Chondrocyte (in vitro differentiated cells): ENCODE results near the gene DYNLRB1. TPM values are rescaled to one million over a fixed set of nuclear protein-coding genes. Genes with fewer than 3 reads are reported as not detected.
"Not testable (repeated sequence)": the region's sequence is repeated elsewhere in the genome, so short reads cannot be mapped to it uniquely, and the experiment has no call there.

Experiments
- DNase-seq: peaks from one replicate; pipeline ENCODE4 v3.0.0; 2021; ENCODE audit warnings: mixed read lengths, low spot score
- H3K27ac Mint-ChIP-seq: one replicate; pipeline ENCODE4 v1.8.0; 2021; ENCODE audit warnings: mild to moderate bottlenecking, moderate library complexity, mixed read lengths; ENCODE audit not compliant: unreplicated experiment
- H3K27me3 Mint-ChIP-seq: 2 replicates; pipeline ENCODE4 v1.8.0; 2021; ENCODE audit warnings: low read depth, mixed read lengths
- H3K36me3 Mint-ChIP-seq: 2 replicates; pipeline ENCODE4 v1.8.0; 2021; ENCODE audit warnings: low read depth, mixed read lengths
- H3K4me1 Mint-ChIP-seq: 2 replicates; pipeline ENCODE4 v1.8.0; 2021; ENCODE audit warnings: low read depth, mild to moderate bottlenecking, mixed read lengths
- H3K4me3 Mint-ChIP-seq: one replicate; pipeline ENCODE4 v1.8.0; 2021; ENCODE audit warnings: mild to moderate bottlenecking, moderate library complexity, mixed read lengths; ENCODE audit not compliant: unreplicated experiment
- H3K9me3 Mint-ChIP-seq: 2 replicates; pipeline ENCODE4 v1.8.0; 2021; ENCODE audit warnings: low read depth, mixed read lengths
- CTCF ChIP-seq: fragments of 200-600 bp; sonication (generic); IDR thresholded peaks from 2 replicates; pipeline ENCODE4 v1.5.0; 2021; ENCODE audit warnings: antibody characterized with exemption, mild to moderate bottlenecking, moderate library complexity
- total RNA-seq: library from RNA; stranded (reverse); gene quantifications from 3 replicates; pipeline ENCODE4 v1.2.1, GENCODE V29; 2021

The DYNLRB1 gene
- total RNA-seq, 1 donor from 2014 or later = 199 TPM

DNA sequence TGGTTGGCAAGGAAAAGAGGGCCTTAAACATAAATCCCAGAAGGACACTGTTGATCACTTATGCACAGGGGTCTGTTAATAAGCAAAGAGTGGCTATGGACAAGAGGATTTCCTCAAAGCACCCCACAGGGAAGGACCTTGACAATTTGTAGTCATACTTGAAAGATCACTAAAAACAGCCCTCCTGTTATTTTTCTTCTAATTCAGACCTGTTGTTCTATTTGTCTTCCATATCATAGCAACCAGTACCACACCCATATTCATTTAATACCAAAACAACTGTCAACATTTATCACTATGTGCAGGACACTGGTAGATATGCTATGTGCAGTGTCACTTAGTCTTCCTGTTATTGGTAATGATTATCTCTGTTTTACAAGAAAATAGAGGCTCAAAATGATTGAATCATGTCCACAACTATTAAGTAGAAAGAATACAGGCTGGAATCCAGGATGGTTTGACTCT is 3.2 kb upstream of the DYNLRB1 start:
- TF ChIP-seq CTCF = no peak
- no peaks in the 10 kb centered on the region for H3K27me3 Mint-ChIP-seq
- H3K4me3 Mint-ChIP-seq = no peak overlapping the region
- H3K4me1 Mint-ChIP-seq = peaks cover 30% of the 10 kb centered on the region
- H3K27ac Mint-ChIP-seq = peak overlapping the region; percentile 50
- no peaks in the 10 kb centered on the region for H3K9me3 Mint-ChIP-seq
- peaks cover 25% of the 10 kb centered on the region for H3K36me3 Mint-ChIP-seq
- no peak for DNase-seq

- H3K27ac Mint-ChIP-seq = peak overlapping the region; percentile 100
- DNase-seq, H3K9me3 Mint-ChIP-seq, H3K4me3 Mint-ChIP-seq, H3K27me3 Mint-ChIP-seq: not testable (repeated sequence)
- peaks cover 21% of the 10 kb centered on the region for H3K36me3 Mint-ChIP-seq
- H3K4me1 Mint-ChIP-seq = peaks cover 41% of the 10 kb centered on the region
Observed at GRCh38 chr20:34514034-34514433, 2.2 kb upstream of the DYNLRB1 start.

DNA sequence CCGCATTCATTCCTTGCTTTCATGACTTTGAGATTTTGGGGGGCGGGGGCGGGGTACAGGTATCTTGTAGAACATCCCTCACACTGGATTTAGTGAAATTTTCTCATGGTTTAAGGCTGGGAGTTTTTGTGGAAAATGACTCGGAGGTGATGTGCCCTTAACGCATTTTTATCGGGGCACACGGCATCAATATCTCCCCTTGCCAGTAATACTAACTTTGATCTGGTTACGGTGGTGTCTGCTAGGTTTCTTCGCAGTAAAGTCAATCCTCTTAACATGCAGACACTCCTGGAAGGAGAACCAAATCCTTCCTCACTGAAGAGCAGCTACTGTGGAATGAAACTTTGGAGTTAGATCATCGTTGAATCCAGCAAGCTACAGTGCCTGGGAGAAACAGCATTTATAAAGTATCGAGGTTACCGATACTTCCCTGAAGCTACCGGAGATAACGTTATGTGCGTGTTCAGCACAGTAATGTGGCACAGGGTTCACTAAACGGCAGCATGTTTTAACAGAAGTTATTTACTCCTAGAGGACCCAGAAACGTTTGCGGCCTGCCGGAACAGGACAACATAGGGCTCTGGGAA is 1.2 kb upstream of the DYNLRB1 start:
- H3K4me1 Mint-ChIP-seq = peaks cover 45% of the 10 kb centered on the region
- peaks cover 22% of the 10 kb centered on the region for H3K36me3 Mint-ChIP-seq
- H3K27me3 Mint-ChIP-seq = no peaks in the 10 kb centered on the region
- DNase-seq = no peak
- peak overlapping the region; percentile 90 for H3K4me3 Mint-ChIP-seq
- H3K9me3 Mint-ChIP-seq = no peaks in the 10 kb centered on the region
- H3K27ac Mint-ChIP-seq = peak overlapping the region; percentile 100
- TF ChIP-seq CTCF = no peak

GRCh38 chr20:34515484-34516246 is 557 bp upstream of the DYNLRB1 start:
- Mint-ChIP-seq H3K9me3 (no peaks in the 10 kb centered on the region), H3K4me1 (peaks cover 47% of the 10 kb centered on the region), H3K4me3 (peak overlapping the region; percentile 90), H3K27ac (peak overlapping the region; percentile 100), H3K27me3 (no peaks in the 10 kb centered on the region), H3K36me3 (peaks cover 21% of the 10 kb centered on the region)
- DNase-seq = no peak
- TF ChIP-seq CTCF = no peak

GRCh38 chr20:34517114-34517505 is 888 bp downstream of the DYNLRB1 start:
- DNase-seq = no peak
- peaks cover 18% of the 10 kb centered on the region for H3K36me3 Mint-ChIP-seq
- H3K27ac Mint-ChIP-seq = peak overlapping the region; percentile 100
- H3K4me1 Mint-ChIP-seq = peaks cover 53% of the 10 kb centered on the region
- no peaks in the 10 kb centered on the region for H3K27me3 Mint-ChIP-seq
- TF ChIP-seq CTCF = peak; percentile 11
- H3K4me3 Mint-ChIP-seq = peak overlapping the region; percentile 90
- H3K9me3 Mint-ChIP-seq = no peaks in the 10 kb centered on the region

DNA sequence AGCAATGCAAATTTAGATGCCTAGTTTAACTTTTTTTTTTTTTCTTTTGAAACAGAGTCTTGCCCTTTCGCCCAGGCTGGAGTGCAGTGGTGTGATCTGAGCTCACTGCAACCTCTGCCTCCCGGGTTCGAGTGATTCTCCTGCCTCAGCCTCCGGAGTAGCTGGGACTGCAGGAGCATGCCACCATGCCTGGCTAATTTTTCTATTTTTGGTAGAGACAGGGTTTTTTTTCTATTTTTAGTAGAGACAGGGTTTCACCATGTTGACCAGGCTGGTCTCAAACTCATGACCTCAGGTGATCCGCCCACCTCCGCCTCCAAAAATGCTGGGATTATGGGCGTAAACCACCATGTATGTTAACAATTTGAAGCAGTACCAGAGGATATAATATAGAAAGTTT is 2.6 kb downstream of the DYNLRB1 start:
- not testable (repeated sequence) for H3K4me3 Mint-ChIP-seq, H3K9me3 Mint-ChIP-seq, DNase-seq, H3K27me3 Mint-ChIP-seq, H3K27ac Mint-ChIP-seq
- Mint-ChIP-seq H3K36me3 (peaks cover 13% of the 10 kb centered on the region), H3K4me1 (peaks cover 66% of the 10 kb centered on the region)

DNA sequence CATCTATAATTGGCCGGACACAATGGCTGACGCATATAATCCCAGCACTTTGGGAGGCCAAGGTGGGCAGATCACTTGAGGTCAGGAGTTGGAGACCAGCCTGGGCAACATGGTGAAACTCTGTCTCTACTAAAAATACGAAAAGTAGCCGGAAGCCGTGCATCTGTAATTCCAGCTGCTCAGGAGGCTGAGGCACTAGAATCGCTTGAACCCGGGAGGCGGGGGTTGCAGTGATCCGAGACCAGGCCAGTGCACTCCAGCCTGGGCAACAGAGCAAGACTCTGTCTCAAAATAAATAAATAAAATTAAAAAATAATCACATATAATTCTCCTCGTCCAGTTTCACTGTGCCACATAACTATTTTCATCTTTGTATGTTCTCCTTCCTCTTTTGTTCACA is 3.6 kb downstream of the DYNLRB1 start:
- not testable (repeated sequence) for H3K27me3 Mint-ChIP-seq, DNase-seq, H3K4me3 Mint-ChIP-seq, H3K27ac Mint-ChIP-seq, H3K9me3 Mint-ChIP-seq
- H3K36me3 Mint-ChIP-seq = peaks cover 11% of the 10 kb centered on the region
- H3K4me1 Mint-ChIP-seq = peaks cover 69% of the 10 kb centered on the region
